ENCODE measurements around the gene LMO1.

Gene LMO1

GRCh38 chr11:8242499-8243280, 21.0 kb downstream of the LMO1 start:
- DNase-seq (ENCODE audit: low spot score), result no peak

- DNase-seq (ENCODE audit: low spot score), result no peak
These were observed 21.6 kb downstream of the LMO1 start for GRCh38 chr11:8242118-8242475.

- DNase-seq (ENCODE audit: low spot score), result no peak
These were observed 22.1 kb downstream of the LMO1 start for GRCh38 chr11:8241373-8242117.

GRCh38 chr11:8239536-8240228, 24.0 kb downstream of the LMO1 start:
- no peak for DNase-seq (ENCODE audit: low spot score)

- DNase-seq (ENCODE audit: low spot score), result no peak
These were observed 24.6 kb downstream of the LMO1 start for GRCh38 chr11:8239040-8239439.

- DNase-seq (ENCODE audit: low spot score), result no peak
These were observed 26.2 kb downstream of the LMO1 start for GRCh38 chr11:8237453-8237852.

GRCh38 chr11:8235925-8236324, 27.8 kb downstream of the LMO1 start:
- DNase-seq (ENCODE audit: low spot score), result no peak

GRCh38 chr11:8234910-8235309, 28.8 kb downstream of the LMO1 start:
- DNase-seq (ENCODE audit: low spot score), result no peak

GRCh38 chr11:8234425-8234821, 29.3 kb downstream of the LMO1 start:
- DNase-seq (ENCODE audit: low spot score), result no peak

GRCh38 chr11:8233691-8234424, 29.8 kb downstream of the LMO1 start:
- no peak for DNase-seq (ENCODE audit: low spot score)

- DNase-seq (ENCODE audit: low spot score), result no peak
These were observed 30.6 kb downstream of the LMO1 start for GRCh38 chr11:8232849-8233606.

GRCh38 chr11:8232414-8232813, 31.3 kb downstream of the LMO1 start:
- DNase-seq (ENCODE audit: low spot score), result no peak

- no peak for DNase-seq (ENCODE audit: low spot score)
These were observed 31.7 kb downstream of the LMO1 start for GRCh38 chr11:8231979-8232378.

- no peak for DNase-seq (ENCODE audit: low spot score)
These were observed 32.5 kb downstream of the LMO1 start for GRCh38 chr11:8230921-8231847.

- no peak for DNase-seq (ENCODE audit: low spot score)
These were observed 33.4 kb downstream of the LMO1 start for GRCh38 chr11:8230178-8230859.

- DNase-seq (ENCODE audit: low spot score), result no peak
These were observed 34.1 kb downstream of the LMO1 start for GRCh38 chr11:8229299-8230177.

GRCh38 chr11:8228231-8228630, 35.4 kb downstream of the LMO1 start:
- no peak for DNase-seq (ENCODE audit: low spot score)
